ENCODE data around the gene DEPDC1B. TPM values are rescaled to one million over a fixed set of nuclear protein-coding genes. Genes with fewer than 3 reads are reported as not detected.
"Not testable (repeated sequence)": the region's sequence is repeated elsewhere in the genome, so short reads cannot be mapped to it uniquely, and the experiment has no call there.

DEPDC1B gene
- total RNA-seq, 4 donors from 2014 or later: 2.7 to 3.2 (median 2.9) TPM; not detected in 1

DNA sequence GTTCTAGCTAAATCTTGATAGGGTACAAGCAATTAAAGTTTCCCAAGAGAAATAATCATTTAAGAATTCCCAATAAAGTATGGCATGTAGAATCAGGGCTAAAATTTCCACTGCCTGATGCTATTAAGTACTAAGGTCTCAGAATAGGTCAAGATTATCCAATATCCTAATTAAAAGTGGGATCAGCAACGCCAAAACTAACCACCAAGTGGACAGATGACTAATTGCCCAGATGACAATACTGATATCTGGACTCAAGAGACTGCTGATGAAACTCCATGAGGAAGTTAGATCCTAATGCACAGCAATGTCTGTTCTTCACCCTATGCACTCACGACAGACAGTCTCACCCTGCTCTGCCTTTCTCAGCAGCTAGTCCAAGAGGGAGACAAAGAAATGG lies 14.3 kb downstream of the DEPDC1B start:
- DNase-seq: no peak
- Histone ChIP-seq H3K27me3 (no peaks in the 10 kb centered on the region), H3K4me3 (no peak overlapping the region), H3K36me3 (no peaks in the 10 kb centered on the region), H3K4me1 (no peaks in the 10 kb centered on the region), H3K9me3 (no peaks in the 10 kb centered on the region), H3K27ac (no peak overlapping the region)
- no peak for TF ChIP-seq POLR2AphosphoS5 (IDR thresholded peaks at IDR 0.05)
- TF ChIP-seq EP300 (IDR thresholded peaks at IDR 0.05; ENCODE audit: low read depth): no peak
- TF ChIP-seq CTCF (IDR thresholded peaks at IDR 0.05): no peak
- no peak for TF ChIP-seq POLR2A (IDR thresholded peaks at IDR 0.05)
- 75 to 90% methylated on average over 2 of the region's 2 CpGs for WGBS, 2 donors (ENCODE audit: low coverage in 1 of 2)
- in situ Hi-C loops (cut with MboI; ENCODE audit: low pct_ligation_motif_present in 1 of 4, low pct_unique_long_range_greater_than_20kb in 1 of 4, low sequenced_read_pairs in 3 of 4) (no loop called here), intact Hi-C loops (cut with DNase I; ENCODE audit: low total_unique reads) (no loop called here)

DNA sequence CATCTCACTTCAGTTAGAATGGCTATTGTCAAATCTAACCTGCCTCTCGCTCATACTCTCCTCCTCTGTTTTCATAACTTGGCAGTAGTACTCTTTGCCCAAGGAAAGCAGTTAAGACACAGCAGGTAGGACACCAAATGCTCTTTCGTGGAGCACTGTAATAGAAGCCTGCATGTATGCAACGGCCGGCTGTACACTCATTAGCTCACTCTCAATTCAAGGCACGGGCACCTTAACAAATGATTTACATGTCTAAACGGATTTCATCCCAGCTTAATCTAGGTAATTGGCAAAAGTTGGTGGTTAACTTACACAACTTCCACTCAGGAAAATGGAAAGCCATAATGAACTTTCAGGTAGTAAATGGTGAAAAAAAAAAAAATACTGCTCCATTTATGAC lies 14.9 kb downstream of the DEPDC1B start:
- no peak for TF ChIP-seq POLR2AphosphoS5 (IDR thresholded peaks at IDR 0.05)
- no peak for TF ChIP-seq CTCF (IDR thresholded peaks at IDR 0.05)
- TF ChIP-seq EP300 (IDR thresholded peaks at IDR 0.05; ENCODE audit: low read depth): no peak
- no peak for TF ChIP-seq POLR2A (IDR thresholded peaks at IDR 0.05)
- intact Hi-C loops (cut with DNase I; ENCODE audit: low total_unique reads) (no loop called here), in situ Hi-C loops (cut with MboI; ENCODE audit: low pct_ligation_motif_present in 1 of 4, low pct_unique_long_range_greater_than_20kb in 1 of 4, low sequenced_read_pairs in 3 of 4) (no loop called here)
- Histone ChIP-seq H3K4me3 (no peak overlapping the region), H3K36me3 (no peaks in the 10 kb centered on the region), H3K27me3 (no peaks in the 10 kb centered on the region), H3K4me1 (no peaks in the 10 kb centered on the region), H3K27ac (no peak overlapping the region), H3K9me3 (no peaks in the 10 kb centered on the region)
- DNase-seq: no peak
- 95 to 97% methylated on average over 6 of the region's 6 CpGs for WGBS, 2 donors (ENCODE audit: low coverage in 1 of 2)

- H3K4me3 ChIP-seq; DNase-seq; H3K36me3 ChIP-seq; H3K9me3 ChIP-seq; in situ Hi-C loops (cut with MboI; ENCODE audit: low pct_ligation_motif_present in 1 of 4, low pct_unique_long_range_greater_than_20kb in 1 of 4, low sequenced_read_pairs in 3 of 4); H3K27me3 ChIP-seq; H3K4me1 ChIP-seq; H3K27ac ChIP-seq; intact Hi-C loops (cut with DNase I; ENCODE audit: low total_unique reads): not testable (repeated sequence)
- 98 to 100% methylated on average over 5 of the region's 5 CpGs for WGBS, 2 donors (ENCODE audit: low coverage in 1 of 2)
Observed at GRCh38 chr5:60682007-60682406, 18.0 kb downstream of the DEPDC1B start.

- in situ Hi-C loops (cut with MboI; ENCODE audit: low pct_ligation_motif_present in 1 of 4, low pct_unique_long_range_greater_than_20kb in 1 of 4, low sequenced_read_pairs in 3 of 4): no loop called here
- Histone ChIP-seq H3K9me3 (no peaks in the 10 kb centered on the region), H3K27ac (no peak overlapping the region), H3K4me1 (peaks cover 0 to 10% (median 6%) of the 10 kb centered on the region in 4 donors), H3K27me3 (no peaks in the 10 kb centered on the region), H3K36me3 (no peaks in the 10 kb centered on the region), H3K4me3 (no peak overlapping the region)
- TF ChIP-seq POLR2A (IDR thresholded peaks at IDR 0.05) (no peak), CTCF (IDR thresholded peaks at IDR 0.05) (no peak), POLR2AphosphoS5 (IDR thresholded peaks at IDR 0.05) (no peak), EP300 (IDR thresholded peaks at IDR 0.05; ENCODE audit: low read depth) (no peak)
- intact Hi-C loops (cut with DNase I; ENCODE audit: low total_unique reads): no loop called here
- 85 to 89% methylated on average over 2 of the region's 2 CpGs for WGBS, 2 donors (ENCODE audit: low coverage in 1 of 2)
- no peak for DNase-seq
Observed at GRCh38 chr5:60679816-60680215, 20.1 kb downstream of the DEPDC1B start.
